Adrenal gland (tissue), 12 donors: ENCODE results near the gene ABCG1. TPM values are rescaled to one million over a fixed set of nuclear protein-coding genes. Genes with fewer than 3 reads are reported as not detected.
A peak's percentile ranks its signal among the peaks of the same experiment; 100 is the strongest.

Source experiments
- DNase-seq, 7 donors: peaks; one replicate each; pipeline ENCODE4 v3.0.0-alpha.2; 2019 to 2020
- H3K27ac ChIP-seq, 5 donors: fragments of 200-600 bp; sonication (generic) in 4 of 5; 1 replicate in 3 of 5; 2 replicates in 2 of 5; pipeline versions ENCODE4 v1.5.1 to v1.8.0; 2016 to 2020; ENCODE audit warnings: mild to moderate bottlenecking in 1 of 5
- H3K27me3 ChIP-seq: fragments of 200-600 bp; 2 replicates; pipeline ENCODE4 v1.8.0; 2021
- H3K36me3 ChIP-seq, 2 donors: fragments of 200-600 bp; replicated peaks in 1 of 2; 1 replicate in 1 of 2; 2 replicates in 1 of 2; pipeline versions ENCODE4 v1.5.1 to v1.8.0; 2018 to 2022
- H3K4me1 ChIP-seq, 2 donors: fragments of 200-600 bp; replicated peaks in 1 of 2; 1 replicate in 1 of 2; 2 replicates in 1 of 2; pipeline versions ENCODE4 v1.5.1 to v1.8.0; 2018 to 2021
- H3K4me3 ChIP-seq, 4 donors: fragments of 200-600 bp; sonication (generic) in 3 of 4; one replicate each; pipeline ENCODE4 v1.5.1; 2016 to 2018
- H3K9me3 ChIP-seq, 3 donors: fragments of 200-600 bp; sonication (generic) in 1 of 3; replicated peaks in 1 of 3; 1 replicate in 2 of 3; 2 replicates in 1 of 3; pipeline versions ENCODE4 v1.5.1 to v1.8.0; 2016 to 2021
- POLR2A ChIP-seq, 2 donors: fragments of 450-650 bp; IDR thresholded peaks; one replicate each; pipeline ENCODE4 v1.6.1; 2017; ENCODE audit warnings: antibody characterized with exemption in 2 of 2, mild to moderate bottlenecking in 2 of 2, moderate library complexity in 1 of 2
- WGBS, 4 donors: extraction: QIAGEN DNeasy Blood & Tissue Kit in 2 of 4; methylation state at CpG; one replicate each; pipeline versions ENCODE4 v1.1.5 to v1.1.7; 2013 to 2017; 5-methylcytosine and 5-hydroxymethylcytosine counted together
- intact Hi-C, 2 donors: fragments of 100-400 bp; cut with DNase I; formaldehyde crosslinking; loops; one replicate each; pipeline versions ENCODE4 v1.14.1 to v1.15.0; 2022 to 2023
- polyA plus RNA-seq, 3 donors: library from polyadenylated mRNA; stranded (reverse); fragments of 200-250 nt in 2 of 3; fragments of 350-450 nt in 1 of 3; fragmentation: Illumina TruSeq in 1 of 3; extraction: RNeasy Lipid Tissue Mini Kit (QIAGEN cat#74804) in 1 of 3; gene quantifications; one replicate each; pipeline ENCODE4 v1.2.3, GENCODE V29; 2013 to 2014
- total RNA-seq, 9 donors: library from RNA; depleted of rRNA in 4 of 9; stranded (reverse); fragments of >200 nt in 4 of 9; fragments of 120-200 nt in 1 of 9; fragmentation: NEBNext Ultra II Directional in 1 of 9; extraction: Animal tissue kit (Norgen Biotek cat#: 25700) in 1 of 9; gene quantifications; one replicate each; pipeline versions ENCODE4 v1.1.0 to v1.2.4, GENCODE V29; 2013 to 2023
- TF ChIP-seq, protein P1 (sequence below), 6 experiments: fragments of 450-650 bp in 4 of 6; fragments of 200-600 bp in 2 of 6; sonication (generic) in 1 of 6; IDR thresholded peaks; 1 replicate in 5 of 6; 2 replicates in 1 of 6; pipeline versions ENCODE4 v1.5.1 to v1.8.0; 2016 to 2021; ENCODE audit warnings: antibody characterized with exemption in 6 of 6, mild to moderate bottlenecking in 2 of 6, moderate library complexity in 1 of 6
- donor health status: healthy with polysubstance abuse.
- donor health status: Bipolar disorder and iron deficiency.
- donor health status: DM: yes; HTN: yes; CAD: no.
- donor health status: DM: no; HTN: no; CAD: no.
- donor health status: DM: no; HTN: no; CAD: no.
- donor health status: DM: yes; HTN: yes; CAD: no.

ABCG1 gene
- total and polyA plus RNA-seq, 12 donors = 23.2 to 136 (median 67.9) TPM

DNA sequence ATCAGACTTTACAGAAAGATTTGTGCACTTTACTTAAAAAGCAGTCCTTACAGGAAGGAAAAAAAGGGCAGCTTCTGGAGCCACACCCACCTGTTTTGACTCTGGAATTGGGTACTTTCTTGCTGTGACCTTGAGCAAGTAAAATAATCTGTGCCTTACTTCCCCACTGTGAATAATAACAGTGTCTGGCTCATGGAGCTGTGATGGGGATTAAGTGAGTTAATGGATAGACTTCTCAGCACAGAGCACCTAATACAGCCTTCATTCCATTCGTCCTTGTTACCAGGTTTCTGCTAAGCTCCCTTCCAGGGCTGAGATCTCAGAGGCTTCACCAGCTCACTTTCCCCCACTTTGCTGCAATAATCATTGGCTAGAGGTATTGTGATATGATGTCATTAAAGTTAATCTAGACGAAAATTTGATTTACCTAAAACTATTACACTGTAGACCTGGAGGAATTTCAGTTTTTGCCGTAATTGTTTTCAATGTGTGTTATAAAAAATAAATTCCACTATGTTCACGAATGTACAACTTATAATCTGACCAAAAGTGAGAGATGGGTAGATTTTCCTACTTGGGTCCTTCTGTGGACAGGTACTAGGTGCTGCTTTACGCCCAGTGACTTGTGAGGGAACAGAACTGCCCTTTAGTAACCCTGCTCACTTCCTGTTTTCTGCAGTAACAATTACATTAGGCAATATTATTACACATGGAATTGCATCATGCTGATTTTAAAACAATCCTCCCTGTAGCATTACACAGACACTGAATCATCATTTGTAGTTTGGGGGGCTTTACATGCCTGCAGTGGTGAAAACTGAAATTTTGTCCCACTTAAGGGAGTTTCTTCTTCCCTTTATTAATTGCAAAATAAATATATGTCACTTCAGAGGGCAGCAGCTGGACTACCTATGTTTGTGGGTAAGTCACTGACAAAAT is 19.7 kb upstream of the ABCG1 start:
- Histone ChIP-seq H3K27me3 (no peaks in the 10 kb centered on the region), H3K27ac (peak overlapping the region in 1 of 5 donors; percentile 72), H3K4me1 (peaks cover 11 to 14% of the 10 kb centered on the region in 2 donors), H3K36me3 (no peaks in the 10 kb centered on the region), H3K4me3 (no peak overlapping the region), H3K9me3 (no peaks in the 10 kb centered on the region)
- intact Hi-C loops = no loop called here
- WGBS, 4 donors = 46 to 53% (median 49%) methylated on average over 5 of the region's 5 CpGs
- TF ChIP-seq POLR2A (IDR thresholded peaks at IDR 0.05) = no peak
- TF ChIP-seq, protein P1, sequence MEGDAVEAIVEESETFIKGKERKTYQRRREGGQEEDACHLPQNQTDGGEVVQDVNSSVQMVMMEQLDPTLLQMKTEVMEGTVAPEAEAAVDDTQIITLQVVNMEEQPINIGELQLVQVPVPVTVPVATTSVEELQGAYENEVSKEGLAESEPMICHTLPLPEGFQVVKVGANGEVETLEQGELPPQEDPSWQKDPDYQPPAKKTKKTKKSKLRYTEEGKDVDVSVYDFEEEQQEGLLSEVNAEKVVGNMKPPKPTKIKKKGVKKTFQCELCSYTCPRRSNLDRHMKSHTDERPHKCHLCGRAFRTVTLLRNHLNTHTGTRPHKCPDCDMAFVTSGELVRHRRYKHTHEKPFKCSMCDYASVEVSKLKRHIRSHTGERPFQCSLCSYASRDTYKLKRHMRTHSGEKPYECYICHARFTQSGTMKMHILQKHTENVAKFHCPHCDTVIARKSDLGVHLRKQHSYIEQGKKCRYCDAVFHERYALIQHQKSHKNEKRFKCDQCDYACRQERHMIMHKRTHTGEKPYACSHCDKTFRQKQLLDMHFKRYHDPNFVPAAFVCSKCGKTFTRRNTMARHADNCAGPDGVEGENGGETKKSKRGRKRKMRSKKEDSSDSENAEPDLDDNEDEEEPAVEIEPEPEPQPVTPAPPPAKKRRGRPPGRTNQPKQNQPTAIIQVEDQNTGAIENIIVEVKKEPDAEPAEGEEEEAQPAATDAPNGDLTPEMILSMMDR (IDR thresholded peaks at IDR 0.05) = no peak
- DNase-seq = peak in 2 of 7 donors; percentile 25 to 52

DNA sequence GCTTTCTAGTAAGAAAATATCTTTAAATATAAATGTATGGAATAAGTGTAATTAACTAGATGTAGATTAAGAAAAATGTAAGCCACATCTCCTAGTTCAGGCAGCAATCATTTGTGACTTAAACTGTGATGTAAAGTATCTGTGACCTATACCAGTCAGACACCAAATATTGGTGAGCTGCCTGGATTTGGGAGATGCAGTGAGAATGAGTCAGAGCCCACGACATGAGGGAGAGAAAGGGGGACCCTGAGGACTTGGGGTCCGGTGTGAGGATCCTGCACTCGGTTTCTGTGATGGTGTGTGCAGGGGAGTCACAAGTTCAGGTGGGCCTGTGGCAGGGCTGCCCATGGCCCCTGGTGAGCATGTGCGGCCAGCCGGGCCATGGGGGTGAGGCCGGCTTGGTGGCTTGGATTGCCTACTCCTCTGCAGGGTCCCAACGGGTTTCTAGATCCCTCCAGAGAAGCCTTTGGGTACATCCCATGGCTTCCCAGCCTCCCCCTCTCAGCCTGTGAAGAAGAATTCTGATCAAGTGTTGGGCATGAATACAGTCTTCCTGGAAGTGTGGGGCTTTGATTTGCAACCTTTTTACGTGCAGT is 19.0 kb upstream of the ABCG1 start:
- H3K27me3 ChIP-seq = no peaks in the 10 kb centered on the region
- no peaks in the 10 kb centered on the region for H3K9me3 ChIP-seq
- peaks cover 11 to 14% of the 10 kb centered on the region in 2 donors for H3K4me1 ChIP-seq
- no peak overlapping the region for H3K4me3 ChIP-seq
- intact Hi-C loops = no loop called here
- H3K36me3 ChIP-seq = no peaks in the 10 kb centered on the region
- no peak for TF ChIP-seq POLR2A (IDR thresholded peaks at IDR 0.05)
- TF ChIP-seq, protein P1 (IDR thresholded peaks at IDR 0.05) = no peak
- DNase-seq = peak in 1 of 7 donors; percentile 39
- WGBS, 4 donors = 77 to 89% (median 83%) methylated on average over 3 to 8 of the region's 8 CpGs
- no peak overlapping the region for H3K27ac ChIP-seq

DNA sequence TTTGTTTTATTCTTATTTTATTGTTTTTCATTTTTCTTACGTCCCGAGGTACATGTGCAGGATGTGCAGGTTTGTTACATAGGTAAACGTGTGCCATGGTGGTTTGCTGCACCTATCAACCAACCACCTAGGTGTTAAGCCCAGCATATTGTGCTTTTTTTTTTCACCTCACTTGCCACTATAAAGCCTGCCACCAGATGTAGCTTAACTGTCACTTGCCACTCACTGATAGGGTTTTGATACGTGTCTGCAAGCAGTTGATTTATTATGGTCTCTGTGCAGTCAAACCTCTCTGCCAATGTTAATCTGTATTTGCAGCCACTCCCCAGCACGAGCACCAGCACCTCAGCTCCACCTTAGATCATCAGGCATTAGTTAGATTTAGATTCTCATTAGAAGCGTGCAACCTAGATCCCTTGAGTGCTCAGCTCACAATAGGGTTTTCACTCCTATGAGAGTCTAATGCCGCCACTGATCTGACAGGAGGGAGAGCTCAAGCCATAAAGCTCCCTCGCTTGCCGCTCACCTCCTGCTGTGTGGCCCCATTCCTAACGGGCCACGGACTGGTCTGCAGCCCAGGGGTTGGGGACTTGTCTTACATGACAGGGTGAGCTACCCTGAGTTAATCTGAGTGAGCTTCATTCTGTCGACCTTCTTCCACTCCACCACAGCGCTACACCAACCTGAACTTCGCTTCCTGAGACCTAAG is 17.9 kb upstream of the ABCG1 start:
- intact Hi-C loops = no loop called here
- Histone ChIP-seq H3K9me3 (no peaks in the 10 kb centered on the region), H3K4me1 (peaks cover 11 to 14% of the 10 kb centered on the region in 2 donors), H3K36me3 (no peaks in the 10 kb centered on the region), H3K27ac (no peak overlapping the region), H3K27me3 (no peaks in the 10 kb centered on the region), H3K4me3 (no peak overlapping the region)
- TF ChIP-seq, protein P1 (IDR thresholded peaks at IDR 0.05) = no peak
- TF ChIP-seq POLR2A (IDR thresholded peaks at IDR 0.05) = no peak
- no peak for DNase-seq
- WGBS, 4 donors = 82 to 86% (median 84%) methylated on average over 14 of the region's 14 CpGs

DNA sequence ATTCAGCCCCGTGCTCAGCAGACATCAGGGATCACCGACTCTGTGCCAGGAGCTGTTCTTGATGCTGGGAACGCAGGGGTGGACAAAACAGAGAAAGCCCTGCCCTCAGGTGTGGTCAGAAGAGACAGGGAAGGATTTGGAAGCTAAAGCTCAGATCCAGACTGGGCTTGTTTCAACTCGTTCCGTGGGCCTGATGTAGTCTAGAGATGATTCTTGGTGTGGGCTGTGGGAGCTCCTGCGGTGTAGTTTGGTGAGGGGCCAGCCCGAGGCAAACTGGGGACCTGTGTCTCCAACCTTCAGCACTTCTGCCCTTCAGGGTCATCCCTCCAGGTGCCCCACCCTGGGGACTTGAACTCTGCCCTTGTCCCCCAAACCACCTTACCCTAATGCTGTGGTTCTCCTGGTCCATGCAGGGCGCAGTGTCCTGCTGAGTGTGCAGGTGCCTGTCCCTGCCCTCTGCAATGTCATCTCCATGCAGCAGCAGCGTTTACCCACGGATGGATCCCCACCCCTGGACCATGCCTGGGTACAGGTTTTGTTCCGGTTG is 17.3 kb upstream of the ABCG1 start:
- Histone ChIP-seq H3K27me3 (no peaks in the 10 kb centered on the region), H3K27ac (no peak overlapping the region), H3K36me3 (no peaks in the 10 kb centered on the region), H3K9me3 (no peaks in the 10 kb centered on the region), H3K4me3 (no peak overlapping the region), H3K4me1 (peaks cover 11 to 14% of the 10 kb centered on the region in 2 donors)
- TF ChIP-seq, protein P1 (IDR thresholded peaks at IDR 0.05) = no peak
- no peak for TF ChIP-seq POLR2A (IDR thresholded peaks at IDR 0.05)
- intact Hi-C loops = no loop called here
- DNase-seq = peak in 1 of 7 donors; percentile 37
- 84 to 92% (median 86%) methylated on average over 9 to 11 of the region's 11 CpGs for WGBS, 4 donors
